K562 (cell line): ENCODE data around the gene ARHGEF3. TPM values are rescaled to one million over a fixed set of nuclear protein-coding genes. Genes with fewer than 3 reads are reported as not detected.

Experiments
- ATAC-seq: fragments of 200-7000 bp; cut with Tn5 transposase; 3 replicates; pipeline ENCODE4 v1.9.1; 2020; ENCODE audit warnings: moderate library complexity
- BruUV-seq: library from RNA; stranded (reverse); fragments of 400-500 nt; replicated peaks from 2 replicates; lab custom pipeline; 2021; lab: Mats Ljungman, UMichigan
- CTCF ChIA-PET: fragments of 300-600 bp; formaldehyde crosslinking; extraction: SDS; loops from one replicate; lab custom pipeline; 2021; ENCODE audit warnings: low intra/inter-chr PET ratio; lab: Yijun Ruan, JAX
- POLR2A ChIA-PET: fragments of 300-600, 350-650 bp; sonication (Branson Sonifier 250); formaldehyde crosslinking; extraction: SDS; loops from one replicate; lab custom pipeline; 2021; ENCODE audit warnings: antibody characterized with exemption, inconsistent platforms; lab: Yijun Ruan, JAX
- DNase-seq, 4 experiments: peaks; one replicate each; pipeline versions ENCODE4 v3.0.0 to v3.0.0-alpha.2; 2011 to 2018; ENCODE audit warnings: low spot score in 3 of 4, mixed read lengths in 3 of 4; ENCODE audit errors: extremely low read depth in 1 of 4
- FAIRE-seq: peaks from 2 replicates; lab custom pipeline; 2011; peaks lifted over from hg19 to GRCh38; lab: Jason Lieb, UNC
- H2AFZ ChIP-seq: 2 replicates; pipeline ENCODE4 v1.6.0; 2011; ENCODE audit warnings: low read depth, low read length, control low read depth, inconsistent platforms
- H3K27ac ChIP-seq: fragments of 200-600 bp; 3 replicates; pipeline ENCODE4 v1.8.0; 2011; ENCODE audit warnings: low read depth, mild to moderate bottlenecking, control low read depth, inconsistent platforms, low read length, moderate library complexity, mixed read lengths; ENCODE audit errors: extremely low read depth
- H3K27me3 ChIP-seq, 2 experiments: fragments of 300-600 bp in 1 of 2; 2 replicates in 1 of 2; 3 replicates in 1 of 2; pipeline versions ENCODE4 v1.6.0 to v1.8.0; 2011; ENCODE audit warnings: inconsistent platforms in 2 of 2, low read length in 2 of 2, mild to moderate bottlenecking in 1 of 2, mixed read lengths in 1 of 2, moderate library complexity in 1 of 2; ENCODE audit not compliant: control insufficient read depth in 2 of 2, insufficient read depth in 2 of 2
- H3K36me3 ChIP-seq: fragments of 300-600 bp; 3 replicates; pipeline ENCODE4 v1.8.0; 2011; ENCODE audit warnings: mild to moderate bottlenecking, low read length, inconsistent platforms; ENCODE audit not compliant: control insufficient read depth, insufficient read depth
- H3K4me1 ChIP-seq, 2 experiments: fragments of 200-600 bp in 1 of 2; replicated peaks in 1 of 2; 2 replicates in 1 of 2; 3 replicates in 1 of 2; pipeline versions ENCODE4 v1.5.1 to v1.8.0; 2011; ENCODE audit warnings: inconsistent platforms in 2 of 2, low read length in 2 of 2, mild to moderate bottlenecking in 1 of 2, mixed read lengths in 1 of 2, moderate library complexity in 1 of 2; ENCODE audit not compliant: control insufficient read depth in 2 of 2, insufficient read depth in 2 of 2
- H3K4me2 ChIP-seq: 2 replicates; pipeline ENCODE4 v1.6.1; 2011; ENCODE audit warnings: low read length, control low read depth, inconsistent platforms, mixed read lengths; ENCODE audit not compliant: insufficient read depth
- H3K4me3 ChIP-seq: fragments of 200-600 bp; sonication (generic), shearing (Covaris generic); 2 replicates; pipeline ENCODE4 v1.5.1; 2016; ENCODE audit warnings: control low read depth, inconsistent platforms
- H3K79me2 ChIP-seq: fragments of 200-600 bp; 3 replicates; pipeline ENCODE4 v1.8.0; 2011; ENCODE audit warnings: low read length, inconsistent platforms; ENCODE audit not compliant: control insufficient read depth, insufficient read depth
- H3K9ac ChIP-seq, 2 experiments: 2 replicates each; pipeline versions ENCODE4 v1.6.0 to v1.6.1; 2011; ENCODE audit warnings: low read depth in 2 of 2, low read length in 2 of 2, control low read depth in 1 of 2, inconsistent platforms in 1 of 2, mild to moderate bottlenecking in 1 of 2, mixed read lengths in 1 of 2; ENCODE audit not compliant: insufficient read depth in 1 of 2
- H3K9me1 ChIP-seq: one replicate; pipeline ENCODE4 v1.6.0; 2011; ENCODE audit warnings: inconsistent platforms, mild to moderate bottlenecking, low read length, moderate library complexity; ENCODE audit not compliant: control insufficient read depth, insufficient read depth
- H3K9me3 ChIP-seq: replicated peaks from 2 replicates; pipeline ENCODE4 v1.5.1; 2011; ENCODE audit warnings: low read depth, low read length, inconsistent platforms; ENCODE audit not compliant: control insufficient read depth, insufficient read depth
- H4K20me1 ChIP-seq: replicated peaks from 2 replicates; pipeline ENCODE4 v1.6.1; 2011; ENCODE audit warnings: low read length, inconsistent platforms, mixed read lengths; ENCODE audit not compliant: control insufficient read depth, insufficient read depth
- BCLAF1 ChIP-seq, 2 experiments: fragments of 450-650 bp in 1 of 2; IDR thresholded peaks; 2 replicates each; pipeline ENCODE4 v1.6.1; 2011 to 2017; ENCODE audit warnings: low read depth in 2 of 2, antibody characterized with exemption in 1 of 2, borderline replicate concordance in 1 of 2, low read length in 1 of 2, mild to moderate bottlenecking in 1 of 2, mixed read lengths in 1 of 2; ENCODE audit not compliant: control insufficient read depth in 1 of 2
- ESRRB ChIP-seq: fragments of 250-450 bp; sonication (Bioruptor Pico); IDR thresholded peaks from 2 replicates; pipeline ENCODE4 v1.5.0; 2020; ENCODE audit warnings: mild to moderate bottlenecking, moderate library complexity, borderline replicate concordance
- HCFC1 ChIP-seq: IDR thresholded peaks from 2 replicates; pipeline ENCODE4 v1.6.1; 2012; ENCODE audit warnings: low read depth, low read length, improper control_type of control experiment
- KHSRP ChIP-seq: fragments of 450-650 bp; IDR thresholded peaks from 2 replicates; pipeline ENCODE4 v1.6.1; 2017
- NFATC3 ChIP-seq: fragments of 450-650 bp; IDR thresholded peaks from 2 replicates; pipeline ENCODE4 v1.6.1; 2017; ENCODE audit warnings: mild to moderate bottlenecking
- NR2C2 ChIP-seq, 2 experiments: fragments of 200-800 bp in 1 of 2; sonication (Bioruptor generic) in 1 of 2; sonication (generic) in 1 of 2; formaldehyde crosslinking in 1 of 2; IDR thresholded peaks; 2 replicates each; pipeline versions ENCODE4 v1.6.1 to v1.8.0; 2016 to 2022; ENCODE audit warnings: mild to moderate bottlenecking in 1 of 2, missing compliant biosample characterization in 1 of 2, missing genetic modification characterization in 1 of 2, missing genetic modification reagents in 1 of 2
- PRDM10 ChIP-seq: fragments of 450-650 bp; IDR thresholded peaks from 2 replicates; pipeline ENCODE4 v1.6.1; 2018; ENCODE audit not compliant: partially characterized antibody
- PURB ChIP-seq: sonication (generic); formaldehyde crosslinking; IDR thresholded peaks from 2 replicates; pipeline ENCODE4 v1.9.0; 2021; ENCODE audit warnings: low read depth, mild to moderate bottlenecking, missing genetic modification reagents
- SMAD3 ChIP-seq: fragments of 450-650 bp; formaldehyde crosslinking; conservative IDR thresholded peaks from 2 replicates; pipeline ENCODE4 v1.4.0; 2020; ENCODE audit warnings: mild to moderate bottlenecking
- SUPT5H ChIP-seq: fragments of 450-650 bp; IDR thresholded peaks from 2 replicates; pipeline ENCODE4 v1.6.1; 2016
- ZBTB12 ChIP-seq: fragments of 250-450 bp; sonication (Bioruptor Pico); IDR thresholded peaks from 2 replicates; pipeline ENCODE4 v1.4.0; 2020
- ZNF133 ChIP-seq: fragments of 250-450 bp; sonication (Bioruptor Pico); IDR thresholded peaks from 2 replicates; pipeline ENCODE4 v1.4.0; 2020; ENCODE audit warnings: mild to moderate bottlenecking
- ZNF696 ChIP-seq: fragments of 250-450 bp; sonication (Bioruptor Pico); conservative IDR thresholded peaks from 2 replicates; pipeline ENCODE4 v1.4.0; 2020; ENCODE audit warnings: mild to moderate bottlenecking, moderate library complexity
- WGBS: fragments of 100-300 bp; shearing (Covaris generic); methylation state at CpG from one replicate; pipeline ENCODE4 v1.1.6; 2016; ENCODE audit warnings: low coverage, mixed read lengths; ENCODE audit not compliant: insufficient coverage; ENCODE audit errors: missing lambda C conversion rate; 5-methylcytosine and 5-hydroxymethylcytosine counted together
- in situ Hi-C: fragments of 300-500 bp; cut with MboI; formaldehyde crosslinking; loops from 4 replicates; pipeline ENCODE4 v1.15.0; 2018; ENCODE audit warnings: inconsistent platforms, mixed read lengths
- intact Hi-C: fragments of 100-400 bp; cut with micrococcal nuclease; formaldehyde crosslinking; loops from 2 replicates; pipeline ENCODE4 v1.14.2; 2022
- polyA plus RNA-seq, 8 experiments: library from polyadenylated mRNA; depleted of rRNA in 4 of 8; stranded (reverse) in 5 of 8; unstranded in 3 of 8; fragments of >200 nt; fragmentation: Nextera tagmentation in 2 of 8; fragmentation: Illumina TruSeq in 1 of 8; extraction: Ambion mirVana in 2 of 8; extraction: Trizol in 1 of 8; gene quantifications; 2 replicates each; pipeline versions ENCODE4 v1.2.1 to v1.2.3, GENCODE V29; 2011 to 2014; ENCODE audit warnings: inconsistent platforms in 1 of 8, missing spikeins in 1 of 8
- total RNA-seq, 7 experiments: library from RNA; depleted of rRNA in 6 of 7; stranded (reverse); fragments of >200 nt in 6 of 7; fragmentation: Illumina TruSeq in 2 of 7; extraction: Trizol in 2 of 7; gene quantifications; 2 replicates each; pipeline versions ENCODE4 v1.2.1 to v1.2.3, GENCODE V29; 2011 to 2021; ENCODE audit warnings: low replicate concordance in 1 of 7

The ARHGEF3 gene
- total and polyA plus RNA-seq, 9 of the 15 experiments (the other 6 are each of a cell fraction or from before 2014, with no cell fraction given): 0.77 to 2.7 (median 1.4) TPM

- Histone ChIP-seq H4K20me1 (no peaks in the 10 kb centered on the region), H3K4me2 (no peak overlapping the region), H3K4me3 (no peak overlapping the region), H3K36me3 (no peaks in the 10 kb centered on the region), H3K4me1 (no peaks in the 10 kb centered on the region), H3K27ac (no peak overlapping the region), H2AFZ (no peak overlapping the region), H3K9ac (no peak overlapping the region), H3K9me3 (no peaks in the 10 kb centered on the region), H3K79me2 (no peaks in the 10 kb centered on the region), H3K27me3 (no peaks in the 10 kb centered on the region), H3K9me1 (no peaks in the 10 kb centered on the region)
- ATAC-seq: no peak
- no peak for FAIRE-seq
- ChIA-PET CTCF (no interaction called here), POLR2A (interaction anchor here (0.6 to 1.0 kb wide), 2 partner anchors 9 to 13 kb away, joined by 3 to 4 read pairs; no protein-coding TSS in a partner anchor)
- intact Hi-C loops: no loop called here
- WGBS: 0% methylated on average over 6 of the region's 6 CpGs
- BruUV-seq: no TSS peak
- in situ Hi-C loops: no loop called here
- DNase-seq: no peak
- TF ChIP-seq PRDM10 (no peak), SUPT5H (no peak), PURB (CRISPR knock-in tag) (no peak), KHSRP (no peak), ZNF133 (CRISPR knock-in tag) (no peak), BCLAF1 (IDR thresholded peaks at IDR 0.05; ENCODE audit: borderline replicate concordance in 1 of 2, control insufficient read depth in 1 of 2, low read depth in 2 of 2, low read length in 1 of 2) (no peak), ESRRB (CRISPR knock-in tag) (no peak), NFATC3 (no peak), ZNF696 (CRISPR knock-in tag) (no peak), ZBTB12 (CRISPR knock-in tag) (no peak), HCFC1 (no peak), SMAD3 (CRISPR knock-in tag) (no peak), NR2C2 (CRISPR knock-in tag; IDR thresholded peaks at IDR 0.05) (no peak), NR2C2 (tag; IDR thresholded peaks at IDR 0.05) (no peak)
Measured at GRCh38 chr3:56818156-56818985, 16.6 kb upstream of the ARHGEF3 start.
